ENCODE data around the gene NFAT5. TPM values are rescaled to one million over a fixed set of nuclear protein-coding genes. Genes with fewer than 3 reads are reported as not detected.
A peak's percentile ranks its signal among the peaks of the same experiment; 100 is the strongest.

The NFAT5 gene
- total and polyA plus RNA-seq, 9 of the 15 experiments (the other 6 are each of a cell fraction or from before 2014, with no cell fraction given): 0.78 to 20.5 (median 12.4) TPM

DNA sequence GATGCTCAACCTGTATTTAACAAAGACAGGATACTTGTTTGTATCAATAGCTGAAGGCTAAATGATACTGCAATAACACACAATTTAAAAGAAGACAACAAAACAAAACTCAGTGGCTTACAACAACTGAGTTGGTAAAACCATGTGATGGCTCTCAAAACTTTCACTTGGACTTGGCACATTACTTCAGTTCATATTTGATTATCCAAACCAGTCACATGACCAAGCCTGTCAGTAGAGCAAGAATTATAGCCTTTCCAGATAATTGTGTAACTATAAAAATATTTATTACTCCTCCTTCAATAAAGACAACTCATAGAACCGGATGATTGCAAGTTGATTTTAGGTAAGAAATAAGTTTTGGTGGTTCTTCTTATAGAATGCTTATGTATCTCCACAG is 103.8 kb downstream of the NFAT5 start:
- H3K9me1 ChIP-seq (ENCODE audit: control insufficient read depth, insufficient read depth, low read length): no peaks in the 10 kb centered on the region
- no peaks in the 10 kb centered on the region for H3K27me3 ChIP-seq (ENCODE audit: control insufficient read depth in 2 of 2, insufficient read depth in 2 of 2, low read length in 2 of 2)
- in situ Hi-C loops (cut with MboI) (no loop called here), intact Hi-C loops (cut with micrococcal nuclease) (no loop called here)
- no peaks in the 10 kb centered on the region for H3K4me1 ChIP-seq (replicated peaks in 1 of 2; ENCODE audit: control insufficient read depth in 2 of 2, insufficient read depth in 2 of 2, low read length in 2 of 2)
- no peak overlapping the region for H2AFZ ChIP-seq (ENCODE audit: low read depth, low read length)
- POLR2A ChIA-PET: no interaction called here
- peaks cover 51% of the 10 kb centered on the region for H3K36me3 ChIP-seq (ENCODE audit: control insufficient read depth, insufficient read depth, low read length)
- CTCF ChIA-PET (ENCODE audit: low intra/inter-chr PET ratio): interaction anchor here (0.6 kb wide), 1 partner anchor 44 kb away, joined by 4 read pairs; no protein-coding TSS in a partner anchor
- DNase-seq (ENCODE audit: extremely low read depth in 1 of 4, low spot score in 3 of 4) (no peak), ATAC-seq (no peak), FAIRE-seq (no peak)
- no peak overlapping the region for H3K9ac ChIP-seq (ENCODE audit: insufficient read depth in 1 of 2, low read depth in 2 of 2, low read length in 2 of 2)
- no peak overlapping the region for H3K4me2 ChIP-seq (ENCODE audit: insufficient read depth, low read length)
- no peaks in the 10 kb centered on the region for H3K79me2 ChIP-seq (ENCODE audit: control insufficient read depth, insufficient read depth, low read length)
- H3K27ac ChIP-seq (ENCODE audit: extremely low read depth, low read depth, low read length): no peak overlapping the region
- no peaks in the 10 kb centered on the region for H4K20me1 ChIP-seq (replicated peaks; ENCODE audit: control insufficient read depth, insufficient read depth, low read length)
- no peaks in the 10 kb centered on the region for H3K9me3 ChIP-seq (replicated peaks; ENCODE audit: control insufficient read depth, insufficient read depth, low read depth, low read length)
- no TSS peak for BruUV-seq (replicated peaks)
- no peak overlapping the region for H3K4me3 ChIP-seq
- 91% methylated on average over 1 of the region's 1 CpG for WGBS (ENCODE audit: insufficient coverage, low coverage, missing lambda C conversion rate)
- TF ChIP-seq, protein P1, sequence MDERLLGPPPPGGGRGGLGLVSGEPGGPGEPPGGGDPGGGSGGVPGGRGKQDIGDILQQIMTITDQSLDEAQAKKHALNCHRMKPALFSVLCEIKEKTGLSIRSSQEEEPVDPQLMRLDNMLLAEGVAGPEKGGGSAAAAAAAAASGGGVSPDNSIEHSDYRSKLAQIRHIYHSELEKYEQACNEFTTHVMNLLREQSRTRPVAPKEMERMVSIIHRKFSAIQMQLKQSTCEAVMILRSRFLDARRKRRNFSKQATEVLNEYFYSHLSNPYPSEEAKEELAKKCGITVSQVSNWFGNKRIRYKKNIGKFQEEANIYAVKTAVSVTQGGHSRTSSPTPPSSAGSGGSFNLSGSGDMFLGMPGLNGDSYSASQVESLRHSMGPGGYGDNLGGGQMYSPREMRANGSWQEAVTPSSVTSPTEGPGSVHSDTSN (CRISPR knock-in tag; IDR thresholded peaks at IDR 0.05; ENCODE audit: low read depth): no peak
- TF ChIP-seq, protein P1 (tag; conservative IDR thresholded peaks at IDR 0.05; ENCODE audit: low read depth): peak; percentile 30; the same call in 1 of the 2 replicates
- no peak for TF ChIP-seq SMARCA4 (IDR thresholded peaks at IDR 0.05)
- no peak for TF ChIP-seq STAT5A (IDR thresholded peaks at IDR 0.05; ENCODE audit: borderline replicate concordance, low read length)
- TF ChIP-seq, protein P2, sequence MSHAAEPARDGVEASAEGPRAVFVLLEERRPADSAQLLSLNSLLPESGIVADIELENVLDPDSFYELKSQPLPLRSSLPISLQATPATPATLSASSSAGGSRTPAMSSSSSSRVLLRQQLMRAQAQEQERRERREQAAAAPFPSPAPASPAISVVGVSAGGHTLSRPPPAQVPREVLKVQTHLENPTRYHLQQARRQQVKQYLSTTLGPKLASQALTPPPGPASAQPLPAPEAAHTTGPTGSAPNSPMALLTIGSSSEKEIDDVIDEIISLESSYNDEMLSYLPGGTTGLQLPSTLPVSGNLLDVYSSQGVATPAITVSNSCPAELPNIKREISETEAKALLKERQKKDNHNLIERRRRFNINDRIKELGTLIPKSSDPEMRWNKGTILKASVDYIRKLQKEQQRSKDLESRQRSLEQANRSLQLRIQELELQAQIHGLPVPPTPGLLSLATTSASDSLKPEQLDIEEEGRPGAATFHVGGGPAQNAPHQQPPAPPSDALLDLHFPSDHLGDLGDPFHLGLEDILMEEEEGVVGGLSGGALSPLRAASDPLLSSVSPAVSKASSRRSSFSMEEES (CRISPR knock-in tag; IDR thresholded peaks at IDR 0.05): peak; percentile 74
- TF ChIP-seq, protein P3, sequence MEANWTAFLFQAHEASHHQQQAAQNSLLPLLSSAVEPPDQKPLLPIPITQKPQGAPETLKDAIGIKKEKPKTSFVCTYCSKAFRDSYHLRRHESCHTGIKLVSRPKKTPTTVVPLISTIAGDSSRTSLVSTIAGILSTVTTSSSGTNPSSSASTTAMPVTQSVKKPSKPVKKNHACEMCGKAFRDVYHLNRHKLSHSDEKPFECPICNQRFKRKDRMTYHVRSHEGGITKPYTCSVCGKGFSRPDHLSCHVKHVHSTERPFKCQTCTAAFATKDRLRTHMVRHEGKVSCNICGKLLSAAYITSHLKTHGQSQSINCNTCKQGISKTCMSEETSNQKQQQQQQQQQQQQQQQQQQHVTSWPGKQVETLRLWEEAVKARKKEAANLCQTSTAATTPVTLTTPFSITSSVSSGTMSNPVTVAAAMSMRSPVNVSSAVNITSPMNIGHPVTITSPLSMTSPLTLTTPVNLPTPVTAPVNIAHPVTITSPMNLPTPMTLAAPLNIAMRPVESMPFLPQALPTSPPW (CRISPR knock-in tag; IDR thresholded peaks at IDR 0.05): no peak
- TF ChIP-seq MEIS2 (IDR thresholded peaks at IDR 0.05; ENCODE audit: partially characterized antibody): peak; percentile 35

Measured in K562 (cell line).